ENCODE results near the gene ROBO2.

Gene ROBO2

GRCh38 chr3:77134769-77135168 is 94.9 kb downstream of the ROBO2 start:
- no peak overlapping the region for H4K12ac ChIP-seq (ENCODE audit: low read depth, low read length)
- H3K9me3 ChIP-seq (ENCODE audit: insufficient read depth, low read depth, low read length): no peaks in the 10 kb centered on the region
- no peak overlapping the region for H3K14ac ChIP-seq (ENCODE audit: low read length)
- no peak for DNase-seq
- no peaks in the 10 kb centered on the region for H3K4me1 ChIP-seq (ENCODE audit: control insufficient read depth in 1 of 2, insufficient read depth in 2 of 2, low read length in 2 of 2)
- H3K79me1 ChIP-seq (ENCODE audit: low read length): no peaks in the 10 kb centered on the region
- no peak overlapping the region for H3K4ac ChIP-seq (ENCODE audit: low read depth, low read length)
- no peak overlapping the region for H3K4me3 ChIP-seq (ENCODE audit: low read depth, low read length)
- H4K91ac ChIP-seq (ENCODE audit: low read depth, low read length): no peak overlapping the region
- no peak overlapping the region for H2AK5ac ChIP-seq (ENCODE audit: low read length)
- WGBS (ENCODE audit: extremely low coverage, insufficient coverage, insufficient read length): no CpG with 5 or more reads among the region's 12 CpGs
- H3K18ac ChIP-seq (ENCODE audit: low read length): no peak overlapping the region
- no peak overlapping the region for H3K23ac ChIP-seq (ENCODE audit: low read length)
- H2BK120ac ChIP-seq (ENCODE audit: insufficient read depth, low read length, poor library complexity): no peak overlapping the region
- H3K79me2 ChIP-seq (ENCODE audit: control insufficient read depth, insufficient read depth, low read length, poor library complexity): no peaks in the 10 kb centered on the region
- H3K36me3 ChIP-seq (ENCODE audit: control insufficient read depth in 1 of 2, insufficient read depth in 2 of 2, low read length in 2 of 2): no peaks in the 10 kb centered on the region
- H3K27me3 ChIP-seq (ENCODE audit: insufficient read depth, low read length): no peaks in the 10 kb centered on the region
- H2AFZ ChIP-seq (ENCODE audit: insufficient read depth, low read length, poor library complexity): no peak overlapping the region
- H2BK12ac ChIP-seq (ENCODE audit: low read length): no peak overlapping the region
- no peak overlapping the region for H4K8ac ChIP-seq (ENCODE audit: low read depth, low read length)
- no peak overlapping the region for H3K9ac ChIP-seq (ENCODE audit: low read length)
- H2BK5ac ChIP-seq (ENCODE audit: low read depth, low read length, poor library complexity): no peak overlapping the region
- H3K27ac ChIP-seq (ENCODE audit: low read depth, low read length): no peak overlapping the region
- H3K4me2 ChIP-seq (ENCODE audit: low read length): no peak overlapping the region

- Histone ChIP-seq H3K79me1 (ENCODE audit: low read length) (no peaks in the 10 kb centered on the region), H3K27ac (ENCODE audit: low read depth, low read length) (no peak overlapping the region), H3K9me3 (ENCODE audit: insufficient read depth, low read depth, low read length) (no peaks in the 10 kb centered on the region), H3K27me3 (ENCODE audit: insufficient read depth, low read length) (no peaks in the 10 kb centered on the region), H3K18ac (ENCODE audit: low read length) (no peak overlapping the region), H2AFZ (ENCODE audit: insufficient read depth, low read length, poor library complexity) (no peak overlapping the region), H3K9ac (ENCODE audit: low read length) (no peak overlapping the region), H2BK120ac (ENCODE audit: insufficient read depth, low read length, poor library complexity) (no peak overlapping the region), H4K91ac (ENCODE audit: low read depth, low read length) (no peak overlapping the region), H4K12ac (ENCODE audit: low read depth, low read length) (no peak overlapping the region), H2BK5ac (ENCODE audit: low read depth, low read length, poor library complexity) (no peak overlapping the region), H3K79me2 (ENCODE audit: control insufficient read depth, insufficient read depth, low read length, poor library complexity) (no peaks in the 10 kb centered on the region), H3K36me3 (ENCODE audit: control insufficient read depth in 1 of 2, insufficient read depth in 2 of 2, low read length in 2 of 2) (no peaks in the 10 kb centered on the region), H3K4ac (ENCODE audit: low read depth, low read length) (no peak overlapping the region), H2AK5ac (ENCODE audit: low read length) (no peak overlapping the region), H3K4me3 (ENCODE audit: low read depth, low read length) (no peak overlapping the region), H3K14ac (ENCODE audit: low read length) (no peak overlapping the region), H3K4me1 (ENCODE audit: control insufficient read depth in 1 of 2, insufficient read depth in 2 of 2, low read length in 2 of 2) (no peaks in the 10 kb centered on the region), H3K4me2 (ENCODE audit: low read length) (no peak overlapping the region), H3K23ac (ENCODE audit: low read length) (no peak overlapping the region), H4K8ac (ENCODE audit: low read depth, low read length) (no peak overlapping the region), H2BK12ac (ENCODE audit: low read length) (no peak overlapping the region)
- WGBS (ENCODE audit: extremely low coverage, insufficient coverage, insufficient read length): no CpG with 5 or more reads among the region's 5 CpGs
- DNase-seq: no peak
Observed at GRCh38 chr3:77137559-77137958, 97.7 kb downstream of the ROBO2 start.

GRCh38 chr3:77139624-77140023 is 99.7 kb downstream of the ROBO2 start:
- Histone ChIP-seq H3K9ac (ENCODE audit: low read length) (no peak overlapping the region), H4K8ac (ENCODE audit: low read depth, low read length) (no peak overlapping the region), H4K12ac (ENCODE audit: low read depth, low read length) (no peak overlapping the region), H3K14ac (ENCODE audit: low read length) (no peak overlapping the region), H3K79me1 (ENCODE audit: low read length) (no peaks in the 10 kb centered on the region), H3K9me3 (ENCODE audit: insufficient read depth, low read depth, low read length) (no peaks in the 10 kb centered on the region), H2AK5ac (ENCODE audit: low read length) (no peak overlapping the region), H3K4me1 (ENCODE audit: control insufficient read depth in 1 of 2, insufficient read depth in 2 of 2, low read length in 2 of 2) (no peaks in the 10 kb centered on the region), H3K4ac (ENCODE audit: low read depth, low read length) (no peak overlapping the region), H3K27ac (ENCODE audit: low read depth, low read length) (no peak overlapping the region), H3K79me2 (ENCODE audit: control insufficient read depth, insufficient read depth, low read length, poor library complexity) (no peaks in the 10 kb centered on the region), H3K36me3 (ENCODE audit: control insufficient read depth in 1 of 2, insufficient read depth in 2 of 2, low read length in 2 of 2) (no peaks in the 10 kb centered on the region), H2AFZ (ENCODE audit: insufficient read depth, low read length, poor library complexity) (no peak overlapping the region), H3K23ac (ENCODE audit: low read length) (no peak overlapping the region), H2BK5ac (ENCODE audit: low read depth, low read length, poor library complexity) (no peak overlapping the region), H2BK12ac (ENCODE audit: low read length) (no peak overlapping the region), H3K4me2 (ENCODE audit: low read length) (no peak overlapping the region), H4K91ac (ENCODE audit: low read depth, low read length) (no peak overlapping the region), H3K27me3 (ENCODE audit: insufficient read depth, low read length) (no peaks in the 10 kb centered on the region), H2BK120ac (ENCODE audit: insufficient read depth, low read length, poor library complexity) (no peak overlapping the region), H3K18ac (ENCODE audit: low read length) (no peak overlapping the region), H3K4me3 (ENCODE audit: low read depth, low read length) (no peak overlapping the region)
- no peak for DNase-seq
- WGBS (ENCODE audit: extremely low coverage, insufficient coverage, insufficient read length): no CpG with 5 or more reads among the region's 3 CpGs

- H4K8ac ChIP-seq (ENCODE audit: low read depth, low read length): no peak overlapping the region
- no peak overlapping the region for H2AK5ac ChIP-seq (ENCODE audit: low read length)
- H3K14ac ChIP-seq (ENCODE audit: low read length): no peak overlapping the region
- no peak for DNase-seq
- no peaks in the 10 kb centered on the region for H3K9me3 ChIP-seq (ENCODE audit: insufficient read depth, low read depth, low read length)
- H3K18ac ChIP-seq (ENCODE audit: low read length): no peak overlapping the region
- no peak overlapping the region for H2BK5ac ChIP-seq (ENCODE audit: low read depth, low read length, poor library complexity)
- H3K4me3 ChIP-seq (ENCODE audit: low read depth, low read length): no peak overlapping the region
- H3K9ac ChIP-seq (ENCODE audit: low read length): no peak overlapping the region
- no peaks in the 10 kb centered on the region for H3K79me2 ChIP-seq (ENCODE audit: control insufficient read depth, insufficient read depth, low read length, poor library complexity)
- H3K79me1 ChIP-seq (ENCODE audit: low read length): no peaks in the 10 kb centered on the region
- no peak overlapping the region for H2BK12ac ChIP-seq (ENCODE audit: low read length)
- no peak overlapping the region for H3K27ac ChIP-seq (ENCODE audit: low read depth, low read length)
- no peak overlapping the region for H3K4me2 ChIP-seq (ENCODE audit: low read length)
- H3K4ac ChIP-seq (ENCODE audit: low read depth, low read length): no peak overlapping the region
- H3K27me3 ChIP-seq (ENCODE audit: insufficient read depth, low read length): no peaks in the 10 kb centered on the region
- no peaks in the 10 kb centered on the region for H3K36me3 ChIP-seq (ENCODE audit: control insufficient read depth in 1 of 2, insufficient read depth in 2 of 2, low read length in 2 of 2)
- no peaks in the 10 kb centered on the region for H3K4me1 ChIP-seq (ENCODE audit: control insufficient read depth in 1 of 2, insufficient read depth in 2 of 2, low read length in 2 of 2)
- no CpG with 5 or more reads among the region's 3 CpGs for WGBS (ENCODE audit: extremely low coverage, insufficient coverage, insufficient read length)
- H2BK120ac ChIP-seq (ENCODE audit: insufficient read depth, low read length, poor library complexity): no peak overlapping the region
- no peak overlapping the region for H4K91ac ChIP-seq (ENCODE audit: low read depth, low read length)
- H3K23ac ChIP-seq (ENCODE audit: low read length): no peak overlapping the region
- no peak overlapping the region for H4K12ac ChIP-seq (ENCODE audit: low read depth, low read length)
- H2AFZ ChIP-seq (ENCODE audit: insufficient read depth, low read length, poor library complexity): no peak overlapping the region
Observed at GRCh38 chr3:77141423-77141822, 101.5 kb downstream of the ROBO2 start.

Data from trophoblast cell (in vitro differentiated cells and primary cell).